ENCODE measurements around the gene MMP14.

Gene MMP14

GRCh38 chr14:22884076-22884737 is 47.8 kb downstream of the MMP14 start:
- no peak for DNase-seq (ENCODE audit: low read depth in 2 of 2)

- DNase-seq (ENCODE audit: low read depth in 2 of 2): no peak
Observed at GRCh38 chr14:22884738-22885523, 48.5 kb downstream of the MMP14 start.

- DNase-seq (ENCODE audit: low read depth in 2 of 2): no peak
Observed at GRCh38 chr14:22885975-22886374, 49.6 kb downstream of the MMP14 start.

GRCh38 chr14:22886500-22887259 is 50.3 kb downstream of the MMP14 start:
- DNase-seq (ENCODE audit: low read depth in 2 of 2): peak; percentile 31 to 55

GRCh38 chr14:22887260-22887989 is 51.0 kb downstream of the MMP14 start:
- DNase-seq (ENCODE audit: low read depth in 2 of 2): no peak

- DNase-seq (ENCODE audit: low read depth in 2 of 2): no peak
Observed at GRCh38 chr14:22887990-22888378, 51.6 kb downstream of the MMP14 start.

GRCh38 chr14:22888662-22889061 is 52.3 kb downstream of the MMP14 start:
- DNase-seq (ENCODE audit: low read depth in 2 of 2): no peak

- DNase-seq (ENCODE audit: low read depth in 2 of 2): no peak
Observed at GRCh38 chr14:22890416-22890815, 54.0 kb downstream of the MMP14 start.

GRCh38 chr14:22892488-22892887 is 56.1 kb downstream of the MMP14 start:
- no peak for DNase-seq (ENCODE audit: low read depth in 2 of 2)

- DNase-seq (ENCODE audit: low read depth in 2 of 2): no peak
Observed at GRCh38 chr14:22893706-22894105, 57.3 kb downstream of the MMP14 start.

- DNase-seq (ENCODE audit: low read depth in 2 of 2): no peak
Observed at GRCh38 chr14:22895402-22895801, 59.0 kb downstream of the MMP14 start.

- no peak for DNase-seq (ENCODE audit: low read depth in 2 of 2)
Observed at GRCh38 chr14:22896356-22896755, 60.0 kb downstream of the MMP14 start.

GRCh38 chr14:22896760-22897159 is 60.4 kb downstream of the MMP14 start:
- DNase-seq (ENCODE audit: low read depth in 2 of 2): no peak

- DNase-seq (ENCODE audit: low read depth in 2 of 2): no peak
Observed at GRCh38 chr14:22897357-22897756, 61.0 kb downstream of the MMP14 start.

Data from stimulated activated CD8-positive, alpha-beta memory T cell treated with anti-CD3 and anti-CD28 coated beads, Interleukin-2, amount 100 ng/mL, for 1 hour (primary cell).